ENCODE data around the gene ZNF132.

ZNF132 gene

GRCh38 chr19:58385891-58386575 is 53.9 kb downstream of the ZNF132 start:
- no peak for DNase-seq (ENCODE audit: low read depth)
- H3K4me3 ChIP-seq (ENCODE audit: low read length): peak overlapping the region; percentile 100
- TF ChIP-seq CTCF (IDR thresholded peaks at IDR 0.05; ENCODE audit: insufficient read depth, low read depth, low read length, missing control alignments): no peak

- H3K4me3 ChIP-seq (ENCODE audit: low read length): peak overlapping the region; percentile 100
- TF ChIP-seq CTCF (IDR thresholded peaks at IDR 0.05; ENCODE audit: insufficient read depth, low read depth, low read length, missing control alignments): no peak
- no peak for DNase-seq (ENCODE audit: low read depth)
Measured at GRCh38 chr19:58385313-58385890, 54.6 kb downstream of the ZNF132 start.

DNA sequence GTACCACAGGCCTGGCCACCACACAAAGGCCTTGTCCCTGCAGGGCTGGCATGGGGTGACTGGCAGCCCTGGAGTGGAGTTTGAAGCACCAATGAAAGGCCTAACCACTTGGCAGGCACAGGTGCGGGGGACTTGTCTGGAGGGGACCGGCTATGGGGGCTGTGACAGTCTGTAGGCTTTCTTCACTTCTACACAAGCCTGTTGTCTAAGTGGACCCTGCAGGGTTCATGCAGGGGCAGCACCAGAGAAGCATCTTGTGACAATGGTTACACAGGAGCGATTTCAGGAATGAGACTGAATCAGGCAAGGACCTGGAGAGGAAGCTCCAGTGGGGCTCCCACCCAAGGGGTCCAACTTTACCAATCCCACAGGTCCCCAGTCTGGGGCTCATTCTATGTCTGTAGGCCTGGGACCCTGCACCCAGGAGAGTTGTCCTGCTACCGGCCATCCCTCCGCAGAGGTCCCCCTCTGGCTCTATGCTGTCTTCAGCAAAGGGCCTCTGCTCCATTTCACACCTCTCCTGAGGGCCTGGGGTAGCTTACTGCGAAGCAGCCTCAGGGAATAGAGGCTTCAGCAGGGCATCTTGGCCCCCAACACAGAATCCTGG is 56.9 kb downstream of the ZNF132 start:
- no peak for TF ChIP-seq CTCF (IDR thresholded peaks at IDR 0.05; ENCODE audit: insufficient read depth, low read depth, low read length, missing control alignments)
- no peak overlapping the region for H3K4me3 ChIP-seq (ENCODE audit: low read length)
- DNase-seq (ENCODE audit: low read depth): no peak
